NCI-H1930 (cell line): ENCODE measurements around the gene TNFRSF11A.

Experiments
- DNase-seq, 2 experiments: peaks; one replicate each; lab custom pipeline; 2025; lab: John Stamatoyannopoulos, UW

The TNFRSF11A gene

DNA sequence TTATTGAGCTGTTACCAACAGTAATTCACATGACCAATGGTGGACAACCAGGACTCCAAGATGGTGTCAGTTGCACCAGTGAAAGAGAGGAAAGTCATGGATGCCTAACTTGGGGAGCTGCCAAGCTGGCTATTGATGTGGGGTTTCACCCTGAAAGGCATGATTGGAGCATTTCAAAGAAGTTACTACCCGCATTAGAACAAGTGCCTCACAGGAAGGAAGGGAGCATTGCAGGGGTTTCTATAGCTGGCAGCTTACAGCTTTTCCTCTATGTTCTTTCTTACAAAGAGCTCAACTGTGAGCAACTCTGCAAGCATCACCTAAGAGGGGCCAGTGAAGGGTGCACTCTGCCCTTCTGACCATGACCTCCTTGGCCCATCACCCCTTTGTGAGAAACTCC is 93.1 kb downstream of the TNFRSF11A start:
- no peak for DNase-seq

DNA sequence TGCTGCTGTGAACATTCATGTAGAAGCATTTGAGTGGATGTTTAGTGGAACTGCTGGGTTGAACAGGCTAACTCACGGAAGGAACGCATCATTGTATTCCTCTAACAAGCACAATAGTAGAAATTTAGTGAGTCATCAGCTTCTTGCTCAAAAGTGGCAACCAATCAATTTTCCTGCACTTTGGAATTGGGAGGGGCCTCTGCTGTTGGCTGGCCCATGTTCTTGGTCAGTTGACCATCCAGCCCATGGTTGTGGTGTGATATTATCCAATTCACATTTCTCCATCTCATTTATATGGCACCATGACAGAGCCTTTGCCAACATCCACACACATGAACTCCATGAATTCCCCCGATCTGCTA is 95.0 kb downstream of the TNFRSF11A start:
- DNase-seq: no peak

DNA sequence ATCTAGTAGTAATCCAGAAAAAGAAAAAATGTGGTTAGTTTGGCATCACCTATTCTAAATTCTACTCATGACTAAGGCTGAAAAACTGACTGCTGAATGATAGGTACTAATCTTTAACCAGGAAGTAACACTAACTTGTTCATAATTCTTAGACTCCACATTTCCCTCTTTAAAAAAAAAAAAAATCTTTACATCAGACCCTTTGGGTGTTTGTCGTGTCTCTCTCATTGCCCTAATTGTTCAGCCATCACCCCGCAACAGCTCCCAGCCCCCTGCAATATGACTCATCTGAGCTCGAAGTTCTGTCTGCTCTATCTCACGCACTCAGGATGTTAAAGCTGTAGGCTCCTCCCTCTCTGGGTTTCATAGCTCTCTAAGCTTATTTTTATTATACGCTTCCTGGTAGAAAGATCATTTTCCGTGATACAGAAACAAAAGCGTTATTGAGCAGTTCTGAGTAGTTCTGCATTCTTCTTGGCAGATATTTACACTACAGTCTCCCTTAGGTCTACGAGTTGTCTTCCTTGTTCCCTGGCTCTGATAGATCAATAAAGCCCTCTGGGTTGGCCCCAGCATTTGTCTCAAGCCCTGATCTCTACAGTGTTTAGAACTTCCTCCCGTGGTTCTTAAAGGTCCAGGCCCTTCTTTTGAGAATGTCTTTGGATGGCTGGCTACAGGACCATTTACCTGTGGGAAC is 95.6 kb downstream of the TNFRSF11A start:
- no peak for DNase-seq

DNA sequence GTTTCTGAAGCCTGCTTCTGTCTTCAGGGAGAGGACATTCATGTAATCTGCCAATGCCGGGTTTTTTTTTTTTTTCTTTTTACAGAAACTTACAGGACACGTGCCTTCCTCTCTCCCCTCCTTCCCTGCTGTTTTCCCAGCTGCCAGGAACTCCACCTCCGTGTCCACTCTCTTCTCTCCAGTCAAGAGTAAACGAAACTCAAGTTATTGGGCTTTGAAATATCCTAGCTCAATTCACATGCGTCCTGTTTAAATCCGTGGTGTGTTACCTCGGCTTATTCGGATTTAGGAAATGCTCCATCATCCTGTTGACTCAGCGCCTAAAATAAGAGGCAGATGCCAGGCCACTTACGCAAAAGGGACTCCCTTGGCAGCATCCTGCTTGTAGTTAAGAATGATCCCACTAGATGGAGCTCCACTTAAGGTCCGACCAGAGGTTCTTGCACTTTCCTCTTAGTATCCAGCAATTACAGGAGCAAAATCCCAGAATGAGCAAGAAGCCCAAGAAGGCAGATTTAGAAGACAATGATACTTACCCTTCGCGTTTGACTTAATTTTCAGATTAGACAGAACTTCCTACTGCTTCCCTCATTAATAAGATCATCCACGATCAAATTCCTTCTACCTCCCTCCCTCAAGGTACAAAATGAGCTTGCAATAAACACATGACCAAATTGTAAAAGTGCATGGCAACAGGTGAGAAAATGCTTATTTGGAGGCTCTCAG is 100.5 kb downstream of the TNFRSF11A start:
- peak; percentile 40 to 74 for DNase-seq

DNA sequence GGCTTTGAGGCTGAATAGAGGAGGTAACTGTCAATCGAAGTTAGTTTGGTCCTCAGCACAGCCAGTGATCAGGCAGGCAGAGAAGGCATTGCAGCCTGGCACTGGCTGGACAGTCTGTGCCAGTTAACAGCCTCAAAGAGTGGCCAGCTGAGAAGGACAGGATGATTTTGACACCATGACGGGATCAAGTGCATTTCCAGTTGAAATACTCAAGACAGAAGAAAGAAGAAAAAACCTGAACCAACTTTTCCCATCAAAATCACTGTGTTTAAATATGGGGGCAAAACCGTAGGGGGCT is 101.0 kb downstream of the TNFRSF11A start:
- DNase-seq: no peak

DNA sequence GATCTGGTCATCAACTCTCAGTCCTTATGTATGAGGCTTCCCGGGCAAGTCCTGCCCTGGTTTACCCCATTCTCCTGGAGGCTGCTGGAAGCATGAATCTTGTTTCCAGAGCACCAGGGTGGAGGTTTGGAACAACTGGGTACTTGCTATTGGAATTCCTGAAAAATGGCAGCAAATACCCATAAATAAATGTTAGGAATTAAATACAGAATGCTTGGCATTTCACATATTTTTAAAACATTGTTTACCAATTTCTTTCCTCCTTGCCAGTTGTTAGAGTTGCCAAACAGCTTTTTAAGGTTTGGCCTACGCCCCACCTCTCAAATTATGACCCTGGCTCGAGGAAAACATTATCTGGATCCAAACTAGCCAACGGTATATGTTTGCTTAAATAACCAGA is 107.1 kb downstream of the TNFRSF11A start:
- DNase-seq: no peak

DNA sequence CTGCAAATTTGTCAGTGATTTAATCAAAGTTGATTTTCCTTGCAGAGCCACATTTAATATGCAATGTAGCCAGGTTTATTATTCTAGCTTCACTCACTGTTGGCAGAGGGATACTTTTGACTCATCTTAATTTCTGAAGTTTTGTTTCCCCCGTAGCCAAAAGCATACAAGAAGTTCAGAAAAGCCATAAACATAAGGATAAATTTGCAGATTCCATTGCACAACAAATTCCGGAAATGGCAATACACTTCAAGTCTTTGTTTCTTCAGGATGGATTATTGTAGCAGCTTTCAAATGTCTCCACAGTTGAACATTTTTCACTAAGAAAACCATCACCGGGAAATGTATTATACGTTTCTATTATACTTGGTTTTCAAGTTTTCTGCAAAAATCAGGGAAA is 109.7 kb downstream of the TNFRSF11A start:
- DNase-seq: no peak

DNA sequence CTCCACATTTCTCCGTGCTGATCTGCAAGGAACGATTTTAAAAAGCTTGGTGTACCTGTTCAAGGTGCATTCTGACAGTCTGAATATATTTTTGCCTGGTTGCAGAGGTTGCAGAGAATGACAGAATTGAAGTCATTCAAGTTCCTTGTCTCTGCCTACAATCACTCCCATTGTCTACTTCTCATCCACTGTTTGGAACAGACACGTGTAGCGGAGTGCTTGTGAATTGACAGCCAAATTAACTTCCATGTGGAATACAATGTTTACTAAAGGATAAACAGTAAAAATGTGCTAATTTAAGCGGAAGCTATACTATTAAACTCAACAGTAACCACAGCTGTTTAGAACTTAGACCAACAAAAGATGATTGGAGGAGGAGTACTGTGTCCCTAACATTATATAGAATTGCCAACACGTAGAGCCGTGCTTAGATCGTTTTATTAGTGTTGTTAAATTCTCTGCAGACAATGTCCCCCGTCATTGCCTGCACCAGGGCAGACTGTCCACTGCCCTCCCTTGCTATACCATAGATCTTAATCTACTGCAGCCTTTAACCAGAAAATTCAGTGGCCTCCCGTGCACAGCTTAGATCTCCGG is 110.4 kb downstream of the TNFRSF11A start:
- DNase-seq: no peak

DNA sequence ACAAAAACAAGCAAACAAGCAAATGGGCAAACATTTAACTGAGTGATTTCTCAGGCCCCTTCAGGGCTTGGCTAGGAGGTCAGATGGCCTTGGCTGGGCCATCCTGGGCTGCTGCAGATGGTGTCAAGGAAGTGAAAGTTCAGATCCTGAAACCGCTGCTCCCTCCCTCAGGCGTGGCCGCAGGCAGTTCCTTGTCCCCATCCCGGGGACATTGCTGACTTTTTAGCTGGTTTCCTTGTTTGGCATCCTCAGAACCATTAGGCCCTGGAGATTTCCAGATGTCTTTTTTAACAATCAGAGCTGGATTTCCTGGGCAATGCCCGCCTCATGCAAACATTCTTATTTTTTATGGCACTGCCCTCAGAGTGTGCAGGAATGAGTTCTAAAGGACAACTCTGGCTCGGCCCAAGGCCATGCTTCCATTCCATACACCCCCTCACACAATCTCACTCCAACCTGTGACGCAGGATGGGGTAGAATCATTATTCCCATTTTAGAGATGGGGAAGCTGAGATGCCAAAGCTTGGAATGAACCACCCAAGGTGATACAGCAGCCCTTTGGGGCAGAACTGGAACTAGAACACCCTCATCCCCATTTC is 111.6 kb downstream of the TNFRSF11A start:
- DNase-seq: no peak

DNA sequence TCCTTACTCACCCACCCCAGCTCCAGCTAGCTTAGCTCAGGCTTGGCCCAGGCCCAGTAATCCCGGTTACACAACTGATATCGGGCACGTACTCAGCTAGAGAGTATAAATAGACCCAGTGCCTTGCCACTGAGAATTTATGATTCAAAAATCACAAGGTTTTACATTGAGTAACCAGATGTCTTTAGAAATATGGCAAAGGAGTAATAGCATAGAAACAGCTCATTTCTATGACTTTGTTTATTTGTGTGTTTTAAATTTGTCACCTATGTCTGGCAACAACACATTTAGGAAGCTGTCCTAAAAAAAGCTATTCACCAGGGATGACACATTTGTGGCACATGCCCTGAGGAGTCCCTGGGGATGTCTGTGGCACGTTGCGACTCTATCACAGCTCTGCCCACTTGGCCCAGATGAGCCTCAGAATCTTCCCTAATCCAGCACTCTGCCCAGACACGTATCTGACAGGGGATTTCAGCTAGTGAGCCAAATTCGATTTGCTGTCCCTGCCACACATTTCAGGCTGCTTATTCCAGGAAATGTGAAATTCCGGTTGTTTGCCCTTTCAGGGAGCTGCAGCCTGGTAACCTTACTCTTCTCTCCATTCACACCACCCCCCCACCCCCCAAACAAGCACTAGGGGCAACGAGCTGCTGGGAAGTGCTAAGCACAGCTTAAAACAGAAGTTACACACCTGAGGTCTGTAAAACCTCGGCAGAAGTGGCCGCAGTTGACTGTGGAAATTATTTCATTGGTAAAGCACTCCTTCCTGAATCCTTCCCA is 112.3 kb downstream of the TNFRSF11A start:
- no peak for DNase-seq

DNA sequence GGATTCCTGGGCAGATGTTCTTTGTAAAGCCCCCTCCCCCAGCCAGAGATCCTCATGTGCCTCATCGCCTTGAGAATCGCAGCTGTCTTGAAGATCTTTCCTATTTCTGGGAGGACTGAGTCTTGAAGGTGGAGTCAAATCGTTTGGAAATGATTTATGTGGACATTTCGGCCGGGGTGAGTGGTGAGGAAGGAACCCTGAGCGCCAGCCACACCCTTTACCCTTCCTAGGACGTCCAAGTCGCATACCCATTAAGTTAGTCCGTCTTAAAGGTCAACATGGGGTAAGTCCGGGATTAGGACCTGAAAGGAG is 112.9 kb downstream of the TNFRSF11A start:
- DNase-seq: no peak

DNA sequence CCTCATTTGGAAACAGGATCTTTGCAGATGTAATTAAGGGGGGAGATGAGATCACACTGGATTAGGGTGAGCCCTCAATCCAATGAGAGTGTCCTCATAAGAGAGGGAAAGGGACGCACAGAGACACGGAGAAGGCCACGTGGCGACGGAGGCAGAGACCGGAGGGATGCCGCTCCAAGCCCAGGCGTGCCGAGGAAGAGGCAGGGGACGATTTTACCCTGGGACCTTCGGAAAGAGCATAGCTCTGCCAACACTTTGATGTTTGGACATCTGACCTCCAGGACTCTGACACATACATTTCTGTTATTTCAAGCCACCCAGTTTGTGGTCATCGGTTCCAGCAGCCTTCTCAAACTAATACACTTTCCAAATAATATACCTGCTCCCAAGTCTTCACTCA is 113.3 kb downstream of the TNFRSF11A start:
- no peak for DNase-seq

DNA sequence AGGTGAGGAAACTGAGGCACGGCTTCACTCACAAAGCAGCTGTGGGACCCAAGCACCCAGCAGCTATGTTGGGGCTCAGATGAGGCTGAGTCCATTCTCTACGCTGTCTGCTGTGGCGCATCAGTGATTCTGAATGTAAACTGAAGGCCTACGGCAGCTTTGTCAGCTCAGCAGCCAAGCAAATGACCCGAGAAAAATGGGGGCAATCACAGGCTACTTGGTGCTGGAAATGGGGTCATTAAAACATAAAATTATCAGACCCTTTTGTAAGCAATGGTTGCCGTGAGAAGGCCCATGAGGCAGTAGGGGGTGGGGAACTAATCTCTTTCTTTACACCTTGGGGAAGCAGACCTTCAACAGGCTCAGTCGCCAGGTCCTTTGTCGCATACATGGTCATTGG is 113.8 kb downstream of the TNFRSF11A start:
- no peak for DNase-seq
